PFSK-1 (cell line): Measurements from ENCODE around the gene SPAG9.

Experiments
- POLR2AphosphoS5 ChIP-seq: IDR thresholded peaks from 2 replicates; pipeline ENCODE4 v1.6.1; 2012; ENCODE audit warnings: low read depth, mild to moderate bottlenecking, control low read depth, low read length, moderate library complexity
- TAF1 ChIP-seq: IDR thresholded peaks from 2 replicates; pipeline ENCODE4 v1.6.1; 2012; ENCODE audit warnings: low read length, control low read depth, borderline replicate concordance; ENCODE audit not compliant: insufficient read depth

- no peak for TF ChIP-seq TAF1
- no peak for TF ChIP-seq POLR2AphosphoS5
Observed at GRCh38 chr17:50952013-50952412, 168.7 kb downstream of the SPAG9 start.
